ENCODE results near the gene ADAM22.

ADAM22 gene

GRCh38 chr7:88224601-88225275 is 290.7 kb downstream of the ADAM22 start:
- H3K4me2 ChIP-seq (ENCODE audit: insufficient read depth, low read length), result no peak overlapping the region

GRCh38 chr7:88226201-88226600 is 292.1 kb downstream of the ADAM22 start:
- H3K4me3 ChIP-seq (ENCODE audit: low read depth in 1 of 2, low read length in 2 of 2), result no peak overlapping the region

More at GRCh38 chr7:88224601-88225275, 290.7 kb downstream of the ADAM22 start:
- Histone ChIP-seq H3K36me3 (ENCODE audit: insufficient read depth, low read length) (no peaks in the 10 kb centered on the region), H2AFZ (ENCODE audit: low read depth, low read length) (no peak overlapping the region), H3K27me3 (ENCODE audit: insufficient read depth, low read length, poor library complexity) (no peaks in the 10 kb centered on the region), H3K27ac (ENCODE audit: low read length) (no peak overlapping the region), H3K9ac (ENCODE audit: low read depth, low read length) (no peak overlapping the region), H4K20me1 (ENCODE audit: insufficient read depth, low read length) (no peaks in the 10 kb centered on the region), H3K9me3 (ENCODE audit: insufficient read depth, low read length, severe bottlenecking) (no peaks in the 10 kb centered on the region), H3K4me3 (ENCODE audit: low read depth in 1 of 2, low read length in 2 of 2) (no peak overlapping the region), H3K79me2 (ENCODE audit: insufficient read depth, low read length) (peaks cover 8% of the 10 kb centered on the region), H3K4me1 (ENCODE audit: insufficient read depth, low read length) (peaks cover 12% of the 10 kb centered on the region)
- ATAC-seq (ENCODE audit: insufficient read depth, low read depth), result no peak
- TF ChIP-seq EZH2 (IDR thresholded peaks at IDR 0.05; ENCODE audit: borderline replicate concordance, low read depth, low read length, severe bottlenecking) (no peak), CTCF (IDR thresholded peaks at IDR 0.05; ENCODE audit: borderline replicate concordance, extremely low read depth, low read length, poor library complexity, severe bottlenecking) (no peak)
- no peak for DNase-seq

GRCh38 chr7:88226886-88227516 is 292.9 kb downstream of the ADAM22 start:
- DNase-seq, result no peak
- H3K4me3 ChIP-seq (ENCODE audit: low read depth in 1 of 2, low read length in 2 of 2), result no peak overlapping the region
- no peak for TF ChIP-seq CTCF (IDR thresholded peaks at IDR 0.05; ENCODE audit: borderline replicate concordance, extremely low read depth, low read length, poor library complexity, severe bottlenecking)
- no peak for TF ChIP-seq EZH2 (IDR thresholded peaks at IDR 0.05; ENCODE audit: borderline replicate concordance, low read depth, low read length, severe bottlenecking)

More at GRCh38 chr7:88226201-88226600, 292.1 kb downstream of the ADAM22 start:
- TF ChIP-seq EZH2 (IDR thresholded peaks at IDR 0.05; ENCODE audit: borderline replicate concordance, low read depth, low read length, severe bottlenecking) (no peak), CTCF (IDR thresholded peaks at IDR 0.05; ENCODE audit: borderline replicate concordance, extremely low read depth, low read length, poor library complexity, severe bottlenecking) (no peak)
- Histone ChIP-seq H3K27me3 (ENCODE audit: insufficient read depth, low read length, poor library complexity) (no peaks in the 10 kb centered on the region), H3K27ac (ENCODE audit: low read length) (no peak overlapping the region), H3K4me2 (ENCODE audit: insufficient read depth, low read length) (no peak overlapping the region), H3K9ac (ENCODE audit: low read depth, low read length) (no peak overlapping the region), H4K20me1 (ENCODE audit: insufficient read depth, low read length) (no peaks in the 10 kb centered on the region), H3K4me1 (ENCODE audit: insufficient read depth, low read length) (peaks cover 3% of the 10 kb centered on the region), H3K79me2 (ENCODE audit: insufficient read depth, low read length) (no peaks in the 10 kb centered on the region), H2AFZ (ENCODE audit: low read depth, low read length) (no peak overlapping the region), H3K36me3 (ENCODE audit: insufficient read depth, low read length) (no peaks in the 10 kb centered on the region), H3K9me3 (ENCODE audit: insufficient read depth, low read length, severe bottlenecking) (no peaks in the 10 kb centered on the region)
- no peak for ATAC-seq (ENCODE audit: insufficient read depth, low read depth)
- DNase-seq, result no peak

More at GRCh38 chr7:88226886-88227516, 292.9 kb downstream of the ADAM22 start:
- no peaks in the 10 kb centered on the region for H3K79me2 ChIP-seq (ENCODE audit: insufficient read depth, low read length)
- no peaks in the 10 kb centered on the region for H4K20me1 ChIP-seq (ENCODE audit: insufficient read depth, low read length)
- no peak overlapping the region for H3K4me2 ChIP-seq (ENCODE audit: insufficient read depth, low read length)
- H3K4me1 ChIP-seq (ENCODE audit: insufficient read depth, low read length), result no peaks in the 10 kb centered on the region
- no peak overlapping the region for H3K27ac ChIP-seq (ENCODE audit: low read length)
- H3K27me3 ChIP-seq (ENCODE audit: insufficient read depth, low read length, poor library complexity), result no peaks in the 10 kb centered on the region
- no peak overlapping the region for H2AFZ ChIP-seq (ENCODE audit: low read depth, low read length)
- no peak overlapping the region for H3K9ac ChIP-seq (ENCODE audit: low read depth, low read length)
- no peaks in the 10 kb centered on the region for H3K36me3 ChIP-seq (ENCODE audit: insufficient read depth, low read length)
- ATAC-seq (ENCODE audit: insufficient read depth, low read depth), result no peak
- no peaks in the 10 kb centered on the region for H3K9me3 ChIP-seq (ENCODE audit: insufficient read depth, low read length, severe bottlenecking)
